HEK293T (cell line): ENCODE results near the gene NLGN2.

Experiments
- CTBP1 ChIP-seq: fragments of 450-650 bp; IDR thresholded peaks from 2 replicates; pipeline ENCODE4 v1.6.1; 2016; ENCODE audit warnings: borderline replicate concordance
- ELF4 ChIP-seq: fragments of 450-650 bp; IDR thresholded peaks from 2 replicates; pipeline ENCODE4 v1.6.1; 2017; ENCODE audit warnings: antibody characterized with exemption

DNA sequence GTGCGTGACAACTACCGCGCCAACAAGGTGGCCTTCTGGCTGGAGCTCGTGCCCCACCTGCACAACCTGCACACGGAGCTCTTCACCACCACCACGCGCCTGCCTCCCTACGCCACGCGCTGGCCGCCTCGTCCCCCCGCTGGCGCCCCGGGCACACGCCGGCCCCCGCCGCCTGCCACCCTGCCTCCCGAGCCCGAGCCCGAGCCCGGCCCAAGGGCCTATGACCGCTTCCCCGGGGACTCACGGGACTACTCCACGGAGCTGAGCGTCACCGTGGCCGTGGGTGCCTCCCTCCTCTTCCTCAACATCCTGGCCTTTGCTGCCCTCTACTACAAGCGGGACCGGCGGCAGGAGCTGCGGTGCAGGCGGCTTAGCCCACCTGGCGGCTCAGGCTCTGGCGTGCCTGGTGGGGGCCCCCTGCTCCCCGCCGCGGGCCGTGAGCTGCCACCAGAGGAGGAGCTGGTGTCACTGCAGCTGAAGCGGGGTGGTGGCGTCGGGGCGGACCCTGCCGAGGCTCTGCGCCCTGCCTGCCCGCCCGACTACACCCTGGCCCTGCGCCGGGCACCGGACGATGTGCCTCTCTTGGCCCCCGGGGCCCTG is 9.5 kb downstream of the NLGN2 start:
- TF ChIP-seq CTBP1: no peak
- no peak for TF ChIP-seq ELF4
